ENCODE results near the gene ITIH3. TPM values are rescaled to one million over a fixed set of nuclear protein-coding genes. Genes with fewer than 3 reads are reported as not detected.

The ITIH3 gene
- total and polyA plus RNA-seq, 2 of the 8 experiments (the other 6 are each of a cell fraction or from before 2014, with no cell fraction given) = not detected

GRCh38 chr3:52789746-52790040, 4.9 kb upstream of the ITIH3 start:
- H3K79me2 ChIP-seq (ENCODE audit: control insufficient read depth in 1 of 2, insufficient read depth in 2 of 2, low read length in 2 of 2) = no peaks in the 10 kb centered on the region
- no peak overlapping the region for H2BK12ac ChIP-seq (ENCODE audit: low read depth, low read length)
- no peaks in the 10 kb centered on the region for H3K4me1 ChIP-seq (replicated peaks in 1 of 4; ENCODE audit: control insufficient read depth in 3 of 4, insufficient read depth in 4 of 4, low read length in 3 of 4)
- H3K27ac ChIP-seq (ENCODE audit: low read depth, low read length) = no peak overlapping the region
- ChIA-PET CTCF (ENCODE audit: partially characterized antibody) (interaction anchor here (0.9 to 2.3 kb wide), 4 partner anchors 9 to 38 kb away, joined by 3 to 16 read pairs (median 4); no protein-coding TSS in a partner anchor), POLR2A (ENCODE audit: partially characterized antibody) (interaction anchor here (0.8 to 1.0 kb wide), 3 partner anchors 10 to 21 kb away, joined by 3 read pairs; partner anchors contain the start of gene NEK4)
- H2BK20ac ChIP-seq (ENCODE audit: low read length) = no peak overlapping the region
- no peak overlapping the region for H3K9ac ChIP-seq (replicated peaks in 1 of 4; ENCODE audit: extremely low read depth in 1 of 4, low read depth in 3 of 4, low read length in 3 of 4)
- no peak overlapping the region for H2BK120ac ChIP-seq (replicated peaks; ENCODE audit: low read depth, low read length)
- H3K36me3 ChIP-seq (ENCODE audit: control insufficient read depth in 2 of 4, insufficient read depth in 4 of 4, low read length in 3 of 4) = no peaks in the 10 kb centered on the region
- H2AK5ac ChIP-seq (ENCODE audit: low read depth, low read length) = no peak overlapping the region
- no peak overlapping the region for H2AFZ ChIP-seq (ENCODE audit: low read length)
- H2BK5ac ChIP-seq (ENCODE audit: low read depth, low read length) = no peak overlapping the region
- H3K9me3 ChIP-seq (ENCODE audit: insufficient read depth in 2 of 2, low read depth in 1 of 2, low read length in 1 of 2) = no peaks in the 10 kb centered on the region
- FAIRE-seq (no peak), DNase-seq (ENCODE audit: low read depth in 1 of 2, low spot score in 2 of 2) (no peak)
- H3K23me2 ChIP-seq (ENCODE audit: low read depth, low read length) = no peaks in the 10 kb centered on the region
- no peak overlapping the region for H3K56ac ChIP-seq (replicated peaks; ENCODE audit: insufficient read length, low read depth, low read length)
- H3K4me2 ChIP-seq (ENCODE audit: insufficient read depth in 1 of 2, low read depth in 2 of 2, low read length in 2 of 2) = no peak overlapping the region
- 98% methylated on average over 6 of the region's 6 CpGs; no CpG with 5 or more reads in 1 of the 2 experiments for WGBS, 2 experiments (ENCODE audit: extremely low coverage in 1 of 2, insufficient coverage in 1 of 2, insufficient read length in 1 of 2, insufficient replicate concordance in 2 of 2, low coverage in 1 of 2, low lambda C conversion rate in 2 of 2, missing lambda C conversion rate in 1 of 2)
- H3K18ac ChIP-seq (ENCODE audit: extremely low read depth, low read length) = no peak overlapping the region
- no peak overlapping the region for H3K4ac ChIP-seq (replicated peaks; ENCODE audit: insufficient read length, low read depth, low read length)
- H3K4me3 ChIP-seq (ENCODE audit: extremely low read depth in 1 of 4, insufficient read depth in 2 of 4, low read depth in 3 of 4, low read length in 4 of 4) = no peak overlapping the region
- H4K8ac ChIP-seq (ENCODE audit: extremely low read depth, insufficient read depth, low read length) = peak overlapping the region; percentile 35; the same call in 1 of the 2 replicates
- H4K5ac ChIP-seq (ENCODE audit: insufficient read length, low read depth, low read length) = no peak overlapping the region
- H3K23ac ChIP-seq (ENCODE audit: insufficient read length) = no peak overlapping the region
- no peaks in the 10 kb centered on the region for H3K27me3 ChIP-seq (replicated peaks in 1 of 4; ENCODE audit: control insufficient read depth in 3 of 4, extremely low read depth in 1 of 4, insufficient read depth in 3 of 4, low read length in 3 of 4)
- H3K14ac ChIP-seq (ENCODE audit: insufficient read length) = no peak overlapping the region
- H4K91ac ChIP-seq (replicated peaks; ENCODE audit: insufficient read length, low read length) = no peak overlapping the region
- H4K20me1 ChIP-seq (replicated peaks in 1 of 2; ENCODE audit: control insufficient read depth in 1 of 2, insufficient read depth in 2 of 2, low read length in 2 of 2) = peaks cover 0 to 3% of the 10 kb centered on the region in 2 experiments
- H3K79me1 ChIP-seq (ENCODE audit: low read depth, low read length) = no peaks in the 10 kb centered on the region
- no peak overlapping the region for H2BK15ac ChIP-seq (ENCODE audit: low read length)
- no peak for TF ChIP-seq EP300 (IDR thresholded peaks at IDR 0.05; ENCODE audit: borderline replicate concordance in 1 of 2, low read depth in 2 of 2, low read length in 2 of 2)
